Measurements from ENCODE around the gene TROAP.
"Not testable (repeated sequence)": the region's sequence is repeated elsewhere in the genome, so short reads cannot be mapped to it uniquely, and the experiment has no call there.

TROAP gene

DNA sequence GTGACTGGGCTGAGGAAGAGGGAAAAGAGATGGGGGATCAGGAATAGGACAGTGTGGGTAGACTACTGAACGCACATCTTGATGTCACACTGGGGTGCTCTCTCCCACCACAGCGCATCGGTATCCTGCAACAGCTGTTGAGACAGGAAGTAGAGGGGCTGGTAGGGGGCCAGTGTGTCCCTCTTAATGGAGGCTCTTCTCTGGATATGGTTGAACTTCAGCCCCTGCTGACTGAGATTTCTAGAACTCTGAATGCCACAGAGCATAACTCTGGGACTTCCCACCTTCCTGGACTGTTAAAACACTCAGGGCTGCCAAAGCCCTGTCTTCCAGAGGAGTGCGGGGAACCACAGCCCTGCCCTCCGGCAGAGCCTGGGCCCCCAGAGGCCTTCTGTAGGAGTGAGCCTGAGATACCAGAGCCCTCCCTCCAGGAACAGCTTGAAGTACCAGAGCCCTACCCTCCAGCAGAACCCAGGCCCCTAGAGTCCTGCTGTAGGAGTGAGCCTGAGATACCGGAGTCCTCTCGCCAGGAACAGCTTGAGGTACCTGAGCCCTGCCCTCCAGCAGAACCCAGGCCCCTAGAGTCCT lies 7.1 kb downstream of the TROAP start:
- no peak overlapping the region for H3K27ac ChIP-seq (ENCODE audit: insufficient read depth, low read depth, low read length, poor library complexity, severe bottlenecking)
- no peak overlapping the region for H3K4me3 ChIP-seq (ENCODE audit: insufficient read depth, low read depth, low read length)
- H3K4me1 ChIP-seq (ENCODE audit: control insufficient read depth, insufficient read depth, low read length), result no peaks in the 10 kb centered on the region
- peaks cover 42% of the 10 kb centered on the region for H3K36me3 ChIP-seq (ENCODE audit: control insufficient read depth, insufficient read depth, low read length)
- WGBS, 2 experiments, result 95 to 98% methylated on average over 7 of the region's 7 CpGs
- H3K9me3 ChIP-seq (ENCODE audit: control insufficient read depth, low read length), result no peaks in the 10 kb centered on the region
- peaks cover 34% of the 10 kb centered on the region for H3K27me3 ChIP-seq (ENCODE audit: control insufficient read depth, insufficient read depth, low read length, poor library complexity, severe bottlenecking)

DNA sequence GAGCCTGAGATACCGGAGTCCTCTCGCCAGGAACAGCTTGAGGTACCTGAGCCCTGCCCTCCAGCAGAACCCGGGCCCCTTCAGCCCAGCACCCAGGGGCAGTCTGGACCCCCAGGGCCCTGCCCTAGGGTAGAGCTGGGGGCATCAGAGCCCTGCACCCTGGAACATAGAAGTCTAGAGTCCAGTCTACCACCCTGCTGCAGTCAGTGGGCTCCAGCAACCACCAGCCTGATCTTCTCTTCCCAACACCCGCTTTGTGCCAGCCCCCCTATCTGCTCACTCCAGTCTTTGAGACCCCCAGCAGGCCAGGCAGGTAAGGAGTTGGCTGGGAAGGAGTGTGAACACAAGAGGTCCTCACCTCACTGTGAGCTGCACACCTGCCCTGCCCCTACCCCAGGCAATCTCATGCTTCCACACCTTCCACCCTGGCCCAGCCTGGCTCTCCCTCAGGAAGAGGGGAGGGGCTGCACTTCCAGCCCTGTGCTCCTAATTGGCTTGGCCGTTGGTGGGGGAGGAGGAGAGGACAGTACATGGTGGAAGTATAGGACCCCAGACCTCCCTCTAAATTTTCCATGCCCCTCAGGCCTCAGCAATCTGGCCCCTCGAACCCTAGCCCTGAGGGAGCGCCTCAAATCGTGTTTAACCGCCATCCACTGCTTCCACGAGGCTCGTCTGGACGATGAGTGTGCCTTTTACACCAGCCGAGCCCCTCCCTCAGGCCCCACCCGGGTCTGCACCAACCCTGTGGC lies 7.8 kb downstream of the TROAP start:
- Histone ChIP-seq H3K4me1 (ENCODE audit: control insufficient read depth, insufficient read depth, low read length) (no peaks in the 10 kb centered on the region), H3K27ac (ENCODE audit: insufficient read depth, low read depth, low read length, poor library complexity, severe bottlenecking) (no peak overlapping the region), H3K9me3 (ENCODE audit: control insufficient read depth, low read length) (no peaks in the 10 kb centered on the region), H3K36me3 (ENCODE audit: control insufficient read depth, insufficient read depth, low read length) (peaks cover 38% of the 10 kb centered on the region), H3K27me3 (ENCODE audit: control insufficient read depth, insufficient read depth, low read length, poor library complexity, severe bottlenecking) (peaks cover 41% of the 10 kb centered on the region), H3K4me3 (ENCODE audit: insufficient read depth, low read depth, low read length) (no peak overlapping the region)
- WGBS, 2 experiments, result 89 to 93% methylated on average over 14 of the region's 14 CpGs

DNA sequence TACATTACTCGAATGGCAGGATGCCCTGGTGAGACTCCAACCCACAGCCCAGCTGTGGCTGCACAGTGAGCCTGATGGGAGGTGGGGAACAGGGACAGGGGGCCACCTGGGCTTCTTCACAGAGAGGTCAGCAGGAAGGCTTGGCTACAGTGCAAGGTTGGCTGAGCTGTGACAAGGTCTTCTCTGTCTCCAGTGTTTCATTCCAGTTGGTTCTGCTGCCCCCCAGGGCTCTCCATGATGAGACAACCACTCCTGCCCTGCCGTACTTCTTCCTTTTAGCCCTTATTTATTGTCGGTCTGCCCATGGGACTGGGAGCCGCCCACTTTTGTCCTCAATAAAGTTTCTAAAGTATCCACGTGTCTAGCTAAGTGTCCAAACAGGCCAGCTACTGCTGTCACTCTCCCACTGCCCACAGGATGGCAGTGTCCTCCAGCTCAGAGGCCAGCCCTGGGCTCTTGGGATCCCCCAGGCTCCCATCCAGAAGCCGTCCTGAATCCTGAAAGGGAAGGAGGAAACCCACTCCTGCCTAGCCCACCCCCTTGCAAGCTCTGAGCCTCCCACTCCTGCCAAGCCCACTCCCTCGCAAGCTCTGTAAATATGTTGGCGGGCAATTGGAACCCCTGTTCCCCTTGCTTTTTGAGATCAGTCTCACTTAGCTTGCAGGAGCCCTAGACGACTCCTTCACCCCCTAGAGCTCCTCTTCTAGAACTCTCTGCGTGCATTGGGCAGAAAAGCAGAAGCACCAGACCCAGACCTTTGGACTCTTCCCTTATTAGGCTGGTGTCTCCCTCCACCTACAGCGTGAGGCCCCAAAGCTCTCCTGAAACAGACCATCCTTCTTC lies 8.5 kb downstream of the TROAP start:
- Histone ChIP-seq H3K4me1 (ENCODE audit: control insufficient read depth, insufficient read depth, low read length) (no peaks in the 10 kb centered on the region), H3K36me3 (ENCODE audit: control insufficient read depth, insufficient read depth, low read length) (peaks cover 32% of the 10 kb centered on the region), H3K4me3 (ENCODE audit: insufficient read depth, low read depth, low read length) (no peak overlapping the region), H3K27me3 (ENCODE audit: control insufficient read depth, insufficient read depth, low read length, poor library complexity, severe bottlenecking) (peaks cover 49% of the 10 kb centered on the region), H3K27ac (ENCODE audit: insufficient read depth, low read depth, low read length, poor library complexity, severe bottlenecking) (no peak overlapping the region), H3K9me3 (ENCODE audit: control insufficient read depth, low read length) (no peaks in the 10 kb centered on the region)
- WGBS, 2 experiments, result 67 to 68% methylated on average over 11 of the region's 11 CpGs

DNA sequence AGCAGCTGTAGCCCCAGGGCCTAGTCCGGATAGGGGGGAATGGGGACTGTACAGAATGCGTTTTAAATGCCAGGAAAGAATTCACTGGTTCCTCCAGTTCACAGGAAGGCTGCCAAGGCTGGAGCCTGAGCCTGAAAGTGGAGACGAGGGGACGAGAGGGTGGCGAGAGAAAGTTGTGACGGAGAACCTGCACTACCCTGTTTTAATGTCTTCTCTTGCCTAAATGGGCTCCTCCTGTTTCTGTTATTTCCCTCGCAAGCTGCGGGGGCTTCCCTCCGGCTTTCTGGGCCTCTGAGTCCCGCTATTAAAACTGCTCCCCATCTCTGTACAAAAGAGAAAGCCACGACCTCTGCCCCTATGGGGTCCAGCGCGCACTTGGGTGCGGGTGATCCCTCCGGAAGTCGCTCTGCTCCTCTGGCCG lies 9.4 kb downstream of the TROAP start:
- Histone ChIP-seq H3K9me3 (ENCODE audit: control insufficient read depth, low read length) (no peaks in the 10 kb centered on the region), H3K27ac (ENCODE audit: insufficient read depth, low read depth, low read length, poor library complexity, severe bottlenecking) (no peak overlapping the region), H3K4me1 (ENCODE audit: control insufficient read depth, insufficient read depth, low read length) (peaks cover 3% of the 10 kb centered on the region), H3K36me3 (ENCODE audit: control insufficient read depth, insufficient read depth, low read length) (peaks cover 23% of the 10 kb centered on the region), H3K4me3 (ENCODE audit: insufficient read depth, low read depth, low read length) (no peak overlapping the region), H3K27me3 (ENCODE audit: control insufficient read depth, insufficient read depth, low read length, poor library complexity, severe bottlenecking) (peaks cover 57% of the 10 kb centered on the region)
- WGBS, 2 experiments, result 67 to 70% methylated on average over 17 of the region's 17 CpGs

DNA sequence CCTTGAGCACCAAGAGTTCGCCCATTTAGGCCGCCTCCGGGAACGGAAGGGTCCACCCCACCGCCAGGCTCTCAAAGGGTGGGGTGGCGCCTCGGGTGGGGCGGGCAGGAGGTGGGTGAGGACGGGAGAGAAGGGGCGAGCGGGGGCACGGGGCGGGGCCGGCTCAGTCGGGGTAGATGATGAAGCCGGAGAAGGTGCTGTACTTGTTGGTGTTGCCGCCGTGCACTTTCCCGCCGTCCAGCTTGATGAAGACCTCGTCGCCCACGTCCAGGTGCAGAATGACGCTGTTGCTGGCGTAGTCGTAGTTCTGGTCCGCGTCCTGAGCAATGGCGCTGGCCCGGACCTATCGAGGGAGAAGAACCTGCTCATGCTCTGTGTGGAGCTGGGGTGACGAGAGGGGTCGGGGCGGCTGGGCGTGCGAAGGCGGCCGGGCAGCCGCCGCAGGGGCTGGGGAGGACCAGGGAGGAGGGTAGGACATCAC lies 9.9 kb downstream of the TROAP start:
- Histone ChIP-seq H3K27me3 (ENCODE audit: control insufficient read depth, insufficient read depth, low read length, poor library complexity, severe bottlenecking) (peaks cover 62% of the 10 kb centered on the region), H3K4me3 (ENCODE audit: insufficient read depth, low read depth, low read length) (no peak overlapping the region), H3K9me3 (ENCODE audit: control insufficient read depth, low read length) (no peaks in the 10 kb centered on the region), H3K27ac (ENCODE audit: insufficient read depth, low read depth, low read length, poor library complexity, severe bottlenecking) (no peak overlapping the region), H3K36me3 (ENCODE audit: control insufficient read depth, insufficient read depth, low read length) (peaks cover 20% of the 10 kb centered on the region), H3K4me1 (ENCODE audit: control insufficient read depth, insufficient read depth, low read length) (peaks cover 8% of the 10 kb centered on the region)
- 48 to 53% methylated on average over 40 of the region's 40 CpGs for WGBS, 2 experiments

DNA sequence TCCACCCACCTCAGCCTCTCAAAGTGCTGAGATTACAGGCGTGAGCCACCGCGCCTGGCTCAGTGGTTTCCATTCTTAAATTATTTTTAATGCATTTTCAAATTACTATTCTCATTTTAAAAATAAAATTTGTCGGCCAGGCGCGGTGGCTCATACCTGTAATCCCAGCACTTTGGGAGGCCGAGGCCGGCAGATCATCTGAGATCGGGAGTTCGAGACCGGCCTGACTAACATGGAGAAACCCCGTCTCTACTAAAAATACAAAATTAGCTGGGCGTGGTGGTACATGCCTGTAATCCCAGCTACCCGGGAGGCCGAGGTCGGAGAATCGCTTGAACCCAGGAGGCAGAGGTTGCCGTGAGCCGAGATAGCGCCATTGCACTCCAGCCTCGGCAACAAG lies 10.7 kb downstream of the TROAP start:
- H3K27ac ChIP-seq (ENCODE audit: insufficient read depth, low read depth, low read length, poor library complexity, severe bottlenecking); H3K4me3 ChIP-seq (ENCODE audit: insufficient read depth, low read depth, low read length); H3K9me3 ChIP-seq (ENCODE audit: control insufficient read depth, low read length): not testable (repeated sequence)
- Histone ChIP-seq H3K27me3 (ENCODE audit: control insufficient read depth, insufficient read depth, low read length, poor library complexity, severe bottlenecking) (peaks cover 71% of the 10 kb centered on the region), H3K36me3 (ENCODE audit: control insufficient read depth, insufficient read depth, low read length) (peaks cover 19% of the 10 kb centered on the region), H3K4me1 (ENCODE audit: control insufficient read depth, insufficient read depth, low read length) (peaks cover 10% of the 10 kb centered on the region)
- 91 to 93% methylated on average over 19 to 20 of the region's 21 CpGs for WGBS, 2 experiments

DNA sequence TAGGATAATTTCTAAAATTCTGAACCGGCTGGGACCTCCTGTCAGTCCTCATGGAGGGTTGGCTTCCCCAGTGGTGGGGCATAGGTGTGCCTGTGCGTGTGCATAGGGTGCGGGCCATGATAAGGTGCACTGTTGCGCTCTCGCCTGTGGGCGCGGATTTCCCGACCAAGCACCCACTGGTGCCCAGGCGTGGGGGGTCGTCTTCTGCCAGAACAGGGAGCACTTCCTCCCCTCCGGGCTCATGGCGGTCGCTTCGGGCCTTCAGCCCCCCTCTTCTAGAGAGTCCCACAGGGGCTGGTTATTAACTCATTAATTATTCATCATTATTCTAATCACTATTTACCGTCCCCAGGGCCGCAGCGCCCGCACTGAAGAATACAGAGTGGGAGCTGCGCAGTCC lies 11.2 kb downstream of the TROAP start:
- Histone ChIP-seq H3K36me3 (ENCODE audit: control insufficient read depth, insufficient read depth, low read length) (peaks cover 14% of the 10 kb centered on the region), H3K9me3 (ENCODE audit: control insufficient read depth, low read length) (no peaks in the 10 kb centered on the region), H3K4me3 (ENCODE audit: insufficient read depth, low read depth, low read length) (no peak overlapping the region), H3K4me1 (ENCODE audit: control insufficient read depth, insufficient read depth, low read length) (peaks cover 10% of the 10 kb centered on the region), H3K27me3 (ENCODE audit: control insufficient read depth, insufficient read depth, low read length, poor library complexity, severe bottlenecking) (peaks cover 75% of the 10 kb centered on the region), H3K27ac (ENCODE audit: insufficient read depth, low read depth, low read length, poor library complexity, severe bottlenecking) (no peak overlapping the region)
- 89 to 90% methylated on average over 19 of the region's 19 CpGs for WGBS, 2 experiments

DNA sequence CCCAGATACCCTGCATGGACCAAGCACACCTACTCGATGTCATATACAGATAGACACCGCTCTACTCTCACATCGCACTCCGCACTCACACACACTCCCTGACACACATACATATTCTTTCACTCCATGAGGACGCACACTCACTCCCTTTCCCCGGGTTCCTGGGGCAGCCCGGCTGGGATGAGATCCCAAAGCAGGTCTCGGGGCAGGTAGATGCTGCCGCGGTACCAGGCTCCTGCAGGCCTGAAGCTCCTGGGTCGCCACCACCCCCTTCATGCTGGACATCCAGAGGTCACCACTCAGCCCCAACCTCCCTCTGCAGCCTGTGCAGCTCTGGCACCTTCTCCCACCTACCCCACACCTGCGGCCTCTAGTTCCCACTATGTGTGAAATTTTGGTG lies 11.6 kb downstream of the TROAP start:
- no peaks in the 10 kb centered on the region for H3K9me3 ChIP-seq (ENCODE audit: control insufficient read depth, low read length)
- 87 to 88% methylated on average over 12 of the region's 12 CpGs for WGBS, 2 experiments
- peaks cover 10% of the 10 kb centered on the region for H3K4me1 ChIP-seq (ENCODE audit: control insufficient read depth, insufficient read depth, low read length)
- peaks cover 80% of the 10 kb centered on the region for H3K27me3 ChIP-seq (ENCODE audit: control insufficient read depth, insufficient read depth, low read length, poor library complexity, severe bottlenecking)
- H3K27ac ChIP-seq (ENCODE audit: insufficient read depth, low read depth, low read length, poor library complexity, severe bottlenecking), result no peak overlapping the region
- no peak overlapping the region for H3K4me3 ChIP-seq (ENCODE audit: insufficient read depth, low read depth, low read length)
- H3K36me3 ChIP-seq (ENCODE audit: control insufficient read depth, insufficient read depth, low read length), result peaks cover 10% of the 10 kb centered on the region

DNA sequence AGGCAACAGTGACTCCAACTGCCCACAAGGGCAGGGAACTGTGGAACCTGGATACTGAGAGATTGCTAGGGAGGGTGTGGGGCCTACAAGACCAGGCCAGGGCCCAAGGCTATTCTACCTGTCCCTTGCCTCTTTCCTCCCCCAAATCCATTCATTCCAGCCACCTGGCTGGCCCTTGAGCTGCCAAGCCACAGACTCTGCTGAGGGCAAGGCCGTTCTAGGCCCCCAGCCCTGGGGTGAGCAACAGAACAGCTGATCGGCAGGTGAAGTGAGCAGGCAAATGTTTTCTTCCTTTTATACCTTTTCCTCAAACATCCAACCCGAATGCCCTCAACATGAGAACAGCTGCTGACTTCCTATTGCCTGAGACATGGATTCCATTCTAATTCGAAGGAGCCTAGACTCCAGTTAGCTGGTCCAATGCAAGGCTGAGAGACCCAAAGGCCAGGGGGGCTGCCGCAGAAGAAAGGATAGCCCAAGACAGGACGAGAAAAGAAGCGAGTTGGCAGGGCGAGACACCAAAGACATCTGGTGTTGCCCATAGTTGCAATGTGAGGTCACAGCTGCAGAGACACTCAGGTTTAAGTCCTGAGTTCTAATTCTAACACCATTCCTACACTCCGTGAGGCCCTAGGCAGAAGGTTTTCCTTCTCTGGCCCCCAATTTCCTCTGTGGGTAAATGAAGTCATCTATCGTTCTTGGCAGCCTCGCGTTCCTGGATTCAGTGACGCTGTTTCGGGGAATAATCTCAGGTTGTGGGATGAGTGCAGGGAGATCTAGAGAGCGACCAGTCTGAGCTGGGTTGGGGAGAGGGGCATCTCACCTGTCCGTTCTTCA lies 12.3 kb downstream of the TROAP start:
- H3K9me3 ChIP-seq (ENCODE audit: control insufficient read depth, low read length), result no peaks in the 10 kb centered on the region
- H3K36me3 ChIP-seq (ENCODE audit: control insufficient read depth, insufficient read depth, low read length), result peaks cover 6% of the 10 kb centered on the region
- WGBS, 2 experiments, result 79 to 81% methylated on average over 16 of the region's 16 CpGs
- no peak overlapping the region for H3K27ac ChIP-seq (ENCODE audit: insufficient read depth, low read depth, low read length, poor library complexity, severe bottlenecking)
- H3K4me1 ChIP-seq (ENCODE audit: control insufficient read depth, insufficient read depth, low read length), result peaks cover 10% of the 10 kb centered on the region
- no peak overlapping the region for H3K4me3 ChIP-seq (ENCODE audit: insufficient read depth, low read depth, low read length)
- peaks cover 86% of the 10 kb centered on the region for H3K27me3 ChIP-seq (ENCODE audit: control insufficient read depth, insufficient read depth, low read length, poor library complexity, severe bottlenecking)

Measured in ectodermal cell (in vitro differentiated cells).